A673 (cell line): Measurements from ENCODE around the gene DDX39A. TPM values are rescaled to one million over a fixed set of nuclear protein-coding genes. Genes with fewer than 3 reads are reported as not detected.

Experiments
- BruUV-seq: library from RNA; stranded (reverse); fragments of 400-500 nt; replicated peaks from 2 replicates; lab custom pipeline; 2021; lab: Mats Ljungman, UMichigan
- CTCF ChIA-PET: fragments of 300-600 bp; sonication (Branson Sonifier 250); formaldehyde crosslinking; loops from one replicate; lab custom pipeline; 2022; ENCODE audit warnings: antibody characterized with exemption; lab: Charles Lee
- POLR2A ChIA-PET: fragments of 300-600 bp; sonication (Branson Sonifier 250); formaldehyde crosslinking; loops from one replicate; lab custom pipeline; 2022; ENCODE audit warnings: antibody characterized with exemption; ENCODE audit not compliant: low non-redundant PET; lab: Charles Lee
- DNase-seq: peaks from one replicate; pipeline ENCODE4 v3.0.0-alpha.2; 2015; ENCODE audit warnings: low spot score
- H3K27ac ChIP-seq: fragments of 200-600 bp; sonication (generic); 2 replicates; pipeline ENCODE4 v1.5.1; 2016; ENCODE audit warnings: mixed run types, low read depth, mild to moderate bottlenecking, mixed read lengths, antibody characterized with exemption, low read length; ENCODE audit not compliant: poor library complexity, severe bottlenecking
- H3K27me3 ChIP-seq: fragments of 200-600 bp; sonication (generic); replicated peaks from 2 replicates; pipeline ENCODE4 v1.6.1; 2017; ENCODE audit warnings: mixed run types, low read depth, mild to moderate bottlenecking, mixed read lengths, antibody characterized with exemption, low read length; ENCODE audit not compliant: insufficient read depth, poor library complexity
- H3K36me3 ChIP-seq: fragments of 200-600 bp; sonication (generic); 2 replicates; pipeline ENCODE4 v1.6.1; 2016; ENCODE audit warnings: mixed run types, mild to moderate bottlenecking, mixed read lengths, antibody characterized with exemption, low read length; ENCODE audit not compliant: insufficient read depth, poor library complexity, severe bottlenecking
- H3K4me1 ChIP-seq: fragments of 200-600 bp; sonication (generic); 2 replicates; pipeline ENCODE4 v1.6.1; 2017; ENCODE audit warnings: mixed run types, mild to moderate bottlenecking, mixed read lengths, antibody characterized with exemption, low read length; ENCODE audit not compliant: insufficient read depth, poor library complexity, severe bottlenecking
- H3K4me3 ChIP-seq: fragments of 200-600 bp; sonication (generic); 2 replicates; pipeline ENCODE4 v1.5.1; 2016; ENCODE audit warnings: low read depth, mixed run types, mild to moderate bottlenecking, mixed read lengths, low read length; ENCODE audit not compliant: poor library complexity, severe bottlenecking
- H3K9me3 ChIP-seq: fragments of 200-600 bp; sonication (generic); 2 replicates; pipeline ENCODE4 v1.6.1; 2016; ENCODE audit warnings: mixed run types, low read depth, mild to moderate bottlenecking, mixed read lengths, antibody characterized with exemption, low read length; ENCODE audit not compliant: poor library complexity, severe bottlenecking
- CTCF ChIP-seq: fragments of 300-800, 200-600 bp; sonication (generic); conservative IDR thresholded peaks from 2 replicates; pipeline ENCODE4 v1.5.1; 2017; ENCODE audit warnings: low read depth, mild to moderate bottlenecking, antibody characterized with exemption, low read length, moderate library complexity, mixed read lengths
- EZH2 ChIP-seq: fragments of 200-600 bp; sonication (generic); IDR thresholded peaks from 2 replicates; pipeline ENCODE4 v1.6.1; 2017; ENCODE audit warnings: borderline replicate concordance, low read depth, mild to moderate bottlenecking, mixed read lengths, antibody characterized with exemption, low read length; ENCODE audit not compliant: poor library complexity, severe bottlenecking
- intact Hi-C: fragments of 100-400 bp; cut with micrococcal nuclease; formaldehyde crosslinking; loops from one replicate; pipeline ENCODE4 v1.10.0; 2022; ENCODE audit not compliant: unreplicated experiment
- total RNA-seq: library from RNA; stranded (reverse); gene quantifications from 2 replicates; pipeline ENCODE4 v1.2.3, GENCODE V29; 2021

Gene DDX39A
- total RNA-seq, 1 experiment from 2014 or later: 223 TPM

DNA sequence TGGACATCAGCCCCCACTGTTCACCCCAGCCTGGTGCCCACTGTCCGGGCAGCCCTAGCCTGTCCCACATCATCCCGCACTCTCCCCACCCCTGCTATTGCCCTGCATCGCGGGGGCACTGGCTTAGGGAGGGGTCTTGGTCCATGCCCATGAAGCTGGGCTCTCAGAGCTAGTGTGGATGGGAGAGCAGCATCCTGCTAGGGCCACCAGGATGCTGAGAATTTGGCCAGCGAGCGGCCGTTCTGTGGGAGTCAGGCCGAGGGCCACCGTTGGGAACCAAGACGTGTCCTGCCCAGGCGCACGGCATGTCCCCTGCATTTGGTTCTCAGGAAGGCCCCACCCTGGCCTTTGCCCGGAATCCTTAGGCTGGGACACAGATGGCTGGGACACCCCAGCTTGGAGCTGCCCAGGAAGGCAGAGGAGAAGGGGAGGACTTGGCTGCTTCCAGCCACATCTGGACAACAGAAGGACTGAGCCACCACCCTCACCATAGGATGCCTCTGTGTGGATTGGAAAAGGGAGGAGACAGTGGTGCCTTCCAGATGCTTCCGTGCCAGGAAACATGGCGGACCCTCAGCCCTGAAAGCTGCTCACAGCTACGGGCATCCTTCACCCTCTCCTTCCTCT lies 23.3 kb downstream of the DDX39A start:
- H3K4me3 ChIP-seq: no peak overlapping the region
- peaks cover 6% of the 10 kb centered on the region for H3K4me1 ChIP-seq
- no peak overlapping the region for H3K27ac ChIP-seq
- H3K36me3 ChIP-seq: peaks cover 7% of the 10 kb centered on the region
- CTCF ChIA-PET: interaction anchor here (0.6 kb wide), 1 partner anchor 248 kb away, joined by 5 read pairs; no protein-coding TSS in a partner anchor
- no peak for DNase-seq
- intact Hi-C loops: no loop called here
- H3K27me3 ChIP-seq: no peaks in the 10 kb centered on the region
- POLR2A ChIA-PET: interaction anchor here (0.6 kb wide), 1 partner anchor 548 kb away, joined by 4 read pairs; no protein-coding TSS in a partner anchor
- TF ChIP-seq EZH2 (no peak), CTCF (no peak)
- BruUV-seq: no TSS peak
- H3K9me3 ChIP-seq: no peaks in the 10 kb centered on the region

DNA sequence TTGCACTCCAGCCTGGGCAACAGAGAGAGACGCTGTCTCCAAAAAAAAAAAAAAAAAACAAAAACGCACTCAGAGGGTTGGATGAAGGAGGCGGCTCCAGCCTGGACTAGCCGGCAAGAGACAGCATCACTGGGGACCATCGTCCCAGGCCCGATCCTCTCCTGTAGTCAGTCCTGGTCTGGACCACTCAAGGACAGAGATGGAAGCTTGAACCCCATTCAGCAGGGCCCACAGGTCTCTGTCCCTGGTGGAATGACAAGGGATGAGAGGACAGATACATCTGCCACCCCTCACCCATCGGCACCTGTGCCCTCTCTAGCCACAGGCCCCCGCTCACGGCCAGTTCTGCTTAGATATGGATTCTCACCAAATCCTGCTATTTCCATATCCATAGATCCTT lies 23.9 kb downstream of the DDX39A start:
- TF ChIP-seq EZH2 (no peak), CTCF (no peak)
- H3K36me3 ChIP-seq: peaks cover 7% of the 10 kb centered on the region
- no peak for DNase-seq
- H3K9me3 ChIP-seq: no peaks in the 10 kb centered on the region
- CTCF ChIA-PET: interaction anchor here (0.6 kb wide), 1 partner anchor 248 kb away, joined by 5 read pairs; no protein-coding TSS in a partner anchor
- peaks cover under 1% of the 10 kb centered on the region for H3K4me1 ChIP-seq
- no peaks in the 10 kb centered on the region for H3K27me3 ChIP-seq
- BruUV-seq: no TSS peak
- intact Hi-C loops: no loop called here
- H3K4me3 ChIP-seq: no peak overlapping the region
- POLR2A ChIA-PET: interaction anchor here (0.6 kb wide), 1 partner anchor 548 kb away, joined by 4 read pairs; no protein-coding TSS in a partner anchor
- no peak overlapping the region for H3K27ac ChIP-seq

- POLR2A ChIA-PET: no interaction called here
- no TSS peak for BruUV-seq
- no peaks in the 10 kb centered on the region for H3K27me3 ChIP-seq
- TF ChIP-seq EZH2: no peak
- TF ChIP-seq CTCF: no peak
- DNase-seq: no peak
- intact Hi-C loops: no loop called here
- no peaks in the 10 kb centered on the region for H3K4me1 ChIP-seq
- CTCF ChIA-PET: no interaction called here
- H3K4me3 ChIP-seq: no peak overlapping the region
- no peak overlapping the region for H3K27ac ChIP-seq
- H3K9me3 ChIP-seq: no peaks in the 10 kb centered on the region
- peaks cover 7% of the 10 kb centered on the region for H3K36me3 ChIP-seq
These were observed 25.0 kb downstream of the DDX39A start for GRCh38 chr19:14394167-14394566.
